OCI-LY3 (cell line): ENCODE measurements around the gene FOXE3.

Source experiments
- H2AFZ ChIP-seq: fragments of 200-600, 300-600 bp; shearing (Covaris generic); 2 replicates; pipeline ENCODE4 v1.6.0; 2014; ENCODE audit warnings: antibody characterized with exemption, low read depth, low read length
- H3K27ac ChIP-seq: fragments of 200-600, 300-600 bp; sonication (generic); 2 replicates; pipeline ENCODE4 v1.5.1; 2014; ENCODE audit warnings: mild to moderate bottlenecking, low read length, moderate library complexity, mixed read lengths
- H3K27me3 ChIP-seq: fragments of 200-600, 300-600 bp; sonication (generic); 2 replicates; pipeline ENCODE4 v1.6.1; 2014; ENCODE audit warnings: low read depth, low read length, mixed read lengths
- H3K36me3 ChIP-seq: fragments of 200-600, 300-600 bp; sonication (generic); replicated peaks from 2 replicates; pipeline ENCODE3; 2014; ENCODE audit warnings: low read depth, low read length, mixed read lengths
- H3K4me1 ChIP-seq: fragments of 300-600, 200-600 bp; sonication (generic); 2 replicates; pipeline ENCODE4 v1.6.1; 2014; ENCODE audit warnings: low read length, mixed read lengths
- H3K4me2 ChIP-seq: fragments of 200-600, 300-600 bp; sonication (generic); 2 replicates; pipeline ENCODE4 v1.6.1; 2014; ENCODE audit warnings: low read length, mixed read lengths
- H3K4me3 ChIP-seq: fragments of 300-600, 200-600 bp; sonication (generic); 2 replicates; pipeline ENCODE4 v1.5.1; 2014; ENCODE audit warnings: antibody characterized with exemption, mild to moderate bottlenecking, low read length, moderate library complexity
- H3K79me2 ChIP-seq: fragments of 300-600, 200-600 bp; shearing (Covaris generic); 2 replicates; pipeline ENCODE4 v1.6.1; 2014; ENCODE audit warnings: mild to moderate bottlenecking, low read length, mixed read lengths
- H3K9ac ChIP-seq: fragments of 300-600, 200-600 bp; shearing (Covaris generic); 2 replicates; pipeline ENCODE4 v1.6.0; 2014; ENCODE audit warnings: mild to moderate bottlenecking, low read length, moderate library complexity
- H3K9me3 ChIP-seq: fragments of 200-600, 300-600 bp; shearing (Covaris generic); 2 replicates; pipeline ENCODE4 v1.6.1; 2014; ENCODE audit warnings: low read length, mixed read lengths; ENCODE audit not compliant: insufficient read depth
- H4K20me1 ChIP-seq: fragments of 200-600, 300-600 bp; sonication (generic); 2 replicates; pipeline ENCODE4 v1.6.1; 2016; ENCODE audit warnings: low read length, mixed read lengths; ENCODE audit not compliant: insufficient read depth
- EZH2phosphoT487 ChIP-seq: fragments of 200-600 bp; shearing (Covaris generic); IDR thresholded peaks from 2 replicates; pipeline ENCODE4 v1.6.1; 2018; ENCODE audit warnings: antibody characterized with exemption, mixed run types, low read depth
- TF ChIP-seq, protein P1 (sequence below): fragments of 200-600, 300-600 bp; sonication (generic); IDR thresholded peaks from 2 replicates; pipeline ENCODE4 v1.5.1; 2014; ENCODE audit warnings: antibody characterized with exemption, low read length, low read depth

FOXE3 gene

DNA sequence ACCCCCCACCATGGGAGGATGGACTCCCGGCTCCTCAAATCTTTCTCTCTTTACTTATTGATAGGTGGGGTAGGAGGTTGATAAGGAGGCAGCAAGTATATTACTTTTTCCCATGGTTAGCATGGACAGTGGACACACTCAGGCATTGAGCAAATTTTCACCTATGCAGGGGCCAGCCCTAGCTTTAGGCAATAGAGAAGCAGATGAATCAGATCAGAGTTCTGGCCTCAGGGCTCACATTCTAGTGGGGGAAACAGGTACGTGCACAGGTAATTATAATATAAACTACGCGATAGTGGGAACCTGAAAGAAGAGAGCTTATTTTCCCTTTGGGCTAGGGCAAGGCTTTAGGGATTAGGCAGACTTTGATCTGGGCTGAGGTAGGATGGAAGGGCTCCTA is 13.5 kb upstream of the FOXE3 start:
- H3K27ac ChIP-seq, result no peak overlapping the region
- H3K4me1 ChIP-seq, result peaks cover 13% of the 10 kb centered on the region
- no peaks in the 10 kb centered on the region for H3K9me3 ChIP-seq

DNA sequence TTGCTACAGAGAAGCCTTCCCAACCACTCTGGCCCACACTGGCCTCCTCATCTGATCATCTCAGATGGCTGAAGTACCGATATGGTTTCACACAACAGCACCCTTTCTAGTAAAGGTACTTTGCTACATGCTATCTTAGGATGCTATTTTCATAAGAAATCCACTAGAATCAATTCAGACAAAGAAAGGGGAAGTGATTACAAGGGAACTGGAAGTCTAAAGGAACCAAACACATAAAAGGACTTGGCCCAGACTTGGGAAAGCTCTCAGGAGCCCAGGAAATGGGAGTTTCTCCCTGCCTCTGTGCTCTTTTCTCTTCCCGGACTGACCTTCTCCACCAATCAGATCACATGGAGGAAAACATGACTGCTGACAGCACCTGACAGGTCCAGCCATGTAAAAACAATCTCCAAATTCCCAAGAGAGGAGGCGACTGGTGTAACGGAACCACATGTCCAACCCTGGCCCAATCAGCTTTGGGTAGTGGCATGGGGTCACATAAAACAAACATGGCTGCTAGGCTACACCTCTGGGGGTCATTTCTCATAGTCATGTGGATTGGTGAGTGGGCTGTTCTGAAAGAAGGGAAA is 12.7 kb upstream of the FOXE3 start:
- no peaks in the 10 kb centered on the region for H3K9me3 ChIP-seq
- no peaks in the 10 kb centered on the region for H3K27me3 ChIP-seq
- no peak overlapping the region for H3K27ac ChIP-seq
- no peaks in the 10 kb centered on the region for H3K79me2 ChIP-seq
- no peaks in the 10 kb centered on the region for H3K36me3 ChIP-seq
- no peak overlapping the region for H3K4me3 ChIP-seq
- H4K20me1 ChIP-seq, result no peaks in the 10 kb centered on the region
- TF ChIP-seq EZH2phosphoT487, result no peak
- TF ChIP-seq, protein P1, sequence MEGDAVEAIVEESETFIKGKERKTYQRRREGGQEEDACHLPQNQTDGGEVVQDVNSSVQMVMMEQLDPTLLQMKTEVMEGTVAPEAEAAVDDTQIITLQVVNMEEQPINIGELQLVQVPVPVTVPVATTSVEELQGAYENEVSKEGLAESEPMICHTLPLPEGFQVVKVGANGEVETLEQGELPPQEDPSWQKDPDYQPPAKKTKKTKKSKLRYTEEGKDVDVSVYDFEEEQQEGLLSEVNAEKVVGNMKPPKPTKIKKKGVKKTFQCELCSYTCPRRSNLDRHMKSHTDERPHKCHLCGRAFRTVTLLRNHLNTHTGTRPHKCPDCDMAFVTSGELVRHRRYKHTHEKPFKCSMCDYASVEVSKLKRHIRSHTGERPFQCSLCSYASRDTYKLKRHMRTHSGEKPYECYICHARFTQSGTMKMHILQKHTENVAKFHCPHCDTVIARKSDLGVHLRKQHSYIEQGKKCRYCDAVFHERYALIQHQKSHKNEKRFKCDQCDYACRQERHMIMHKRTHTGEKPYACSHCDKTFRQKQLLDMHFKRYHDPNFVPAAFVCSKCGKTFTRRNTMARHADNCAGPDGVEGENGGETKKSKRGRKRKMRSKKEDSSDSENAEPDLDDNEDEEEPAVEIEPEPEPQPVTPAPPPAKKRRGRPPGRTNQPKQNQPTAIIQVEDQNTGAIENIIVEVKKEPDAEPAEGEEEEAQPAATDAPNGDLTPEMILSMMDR, result no peak
- H3K9ac ChIP-seq, result no peak overlapping the region
- no peak overlapping the region for H2AFZ ChIP-seq
- no peak overlapping the region for H3K4me2 ChIP-seq
- H3K4me1 ChIP-seq, result peaks cover 12% of the 10 kb centered on the region

More for the DNA sequence above, 13.5 kb upstream of the FOXE3 start:
- Histone ChIP-seq H3K4me3 (no peak overlapping the region), H3K36me3 (no peaks in the 10 kb centered on the region), H4K20me1 (no peaks in the 10 kb centered on the region), H3K4me2 (no peak overlapping the region), H2AFZ (no peak overlapping the region), H3K27me3 (no peaks in the 10 kb centered on the region), H3K79me2 (no peaks in the 10 kb centered on the region), H3K9ac (no peak overlapping the region)
- no peak for TF ChIP-seq EZH2phosphoT487
- TF ChIP-seq, protein P1, result no peak

- Histone ChIP-seq H3K4me2 (no peak overlapping the region), H3K4me3 (no peak overlapping the region), H3K79me2 (no peaks in the 10 kb centered on the region), H4K20me1 (no peaks in the 10 kb centered on the region), H2AFZ (no peak overlapping the region), H3K27me3 (no peaks in the 10 kb centered on the region), H3K9ac (no peak overlapping the region), H3K27ac (no peak overlapping the region), H3K36me3 (no peaks in the 10 kb centered on the region), H3K9me3 (no peaks in the 10 kb centered on the region), H3K4me1 (no peaks in the 10 kb centered on the region)
- TF ChIP-seq, protein P1, result no peak
- no peak for TF ChIP-seq EZH2phosphoT487
These were observed 10.4 kb upstream of the FOXE3 start for GRCh38 chr1:47405697-47406096.

DNA sequence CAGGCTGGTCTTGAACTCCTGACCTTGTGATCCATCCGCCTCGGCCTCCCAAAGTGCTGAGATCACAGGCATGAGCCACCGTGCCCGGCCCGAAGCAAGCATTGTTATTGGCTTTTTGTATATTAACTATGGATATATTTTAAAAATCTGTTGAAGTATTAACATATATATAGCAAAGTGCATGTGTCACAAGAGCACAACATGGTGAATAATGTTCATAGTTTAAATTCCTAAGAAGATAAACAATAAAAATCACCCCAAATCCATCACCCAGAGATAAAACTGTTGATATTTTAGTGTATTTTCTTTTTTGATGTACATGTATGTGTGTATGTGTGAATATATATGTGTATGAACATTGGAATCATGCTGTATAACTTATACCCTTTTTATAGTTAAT is 9.1 kb upstream of the FOXE3 start:
- Histone ChIP-seq H3K9me3 (no peaks in the 10 kb centered on the region), H3K36me3 (no peaks in the 10 kb centered on the region), H3K27ac (no peak overlapping the region), H3K4me2 (no peak overlapping the region), H2AFZ (no peak overlapping the region), H4K20me1 (no peaks in the 10 kb centered on the region), H3K27me3 (no peaks in the 10 kb centered on the region), H3K4me3 (no peak overlapping the region), H3K9ac (no peak overlapping the region), H3K4me1 (no peaks in the 10 kb centered on the region), H3K79me2 (no peaks in the 10 kb centered on the region)
- no peak for TF ChIP-seq EZH2phosphoT487
- TF ChIP-seq, protein P1, result no peak
